Suprapubic skin (tissue), 4 donors: Measurements from ENCODE around the gene ATP6V0E1.

Experiments used
- EP300 ChIP-seq: sonication (generic); formaldehyde crosslinking; IDR thresholded peaks from one replicate; pipeline ENCODE4 v1.6.1; 2017; ENCODE audit warnings: antibody characterized with exemption
- POLR2A ChIP-seq, 2 donors: fragments of 450-650 bp; IDR thresholded peaks; one replicate each; pipeline ENCODE4 v1.6.1; 2017; ENCODE audit warnings: antibody characterized with exemption in 2 of 2, mild to moderate bottlenecking in 2 of 2, moderate library complexity in 2 of 2
- POLR2AphosphoS5 ChIP-seq, 3 donors: sonication (generic); formaldehyde crosslinking; IDR thresholded peaks; one replicate each; pipeline ENCODE4 v1.6.1; 2017; ENCODE audit warnings: antibody characterized with exemption in 3 of 3
- TF ChIP-seq, protein P1 (sequence below), 2 donors: fragments of 200-600 bp in 1 of 2; fragments of 450-650 bp in 1 of 2; sonication (generic) in 1 of 2; IDR thresholded peaks; one replicate each; pipeline ENCODE4 v1.5.1; 2016 to 2019; ENCODE audit warnings: antibody characterized with exemption in 2 of 2, mild to moderate bottlenecking in 1 of 2, moderate library complexity in 1 of 2

DNA sequence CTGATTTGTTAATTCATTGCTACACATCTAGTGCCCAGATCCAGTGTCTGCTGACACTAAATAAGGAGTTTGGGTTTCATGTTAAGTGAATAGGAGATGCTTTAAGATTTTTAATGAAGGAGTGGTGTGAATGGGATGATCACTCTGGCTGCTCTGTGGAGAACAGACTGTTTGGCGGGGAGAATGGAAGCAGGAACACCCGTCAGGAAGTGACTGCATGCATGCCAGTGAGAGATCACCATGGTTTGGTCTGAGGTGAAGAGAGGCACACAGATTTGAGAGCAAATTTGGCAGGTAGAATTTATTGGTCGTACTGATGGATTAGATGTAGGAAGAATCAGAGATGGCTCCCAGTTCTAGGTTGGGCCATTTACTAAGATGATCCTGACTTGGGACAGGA, 19.8 kb downstream of the ATP6V0E1 start:
- no peak for TF ChIP-seq EP300
- TF ChIP-seq, protein P1, sequence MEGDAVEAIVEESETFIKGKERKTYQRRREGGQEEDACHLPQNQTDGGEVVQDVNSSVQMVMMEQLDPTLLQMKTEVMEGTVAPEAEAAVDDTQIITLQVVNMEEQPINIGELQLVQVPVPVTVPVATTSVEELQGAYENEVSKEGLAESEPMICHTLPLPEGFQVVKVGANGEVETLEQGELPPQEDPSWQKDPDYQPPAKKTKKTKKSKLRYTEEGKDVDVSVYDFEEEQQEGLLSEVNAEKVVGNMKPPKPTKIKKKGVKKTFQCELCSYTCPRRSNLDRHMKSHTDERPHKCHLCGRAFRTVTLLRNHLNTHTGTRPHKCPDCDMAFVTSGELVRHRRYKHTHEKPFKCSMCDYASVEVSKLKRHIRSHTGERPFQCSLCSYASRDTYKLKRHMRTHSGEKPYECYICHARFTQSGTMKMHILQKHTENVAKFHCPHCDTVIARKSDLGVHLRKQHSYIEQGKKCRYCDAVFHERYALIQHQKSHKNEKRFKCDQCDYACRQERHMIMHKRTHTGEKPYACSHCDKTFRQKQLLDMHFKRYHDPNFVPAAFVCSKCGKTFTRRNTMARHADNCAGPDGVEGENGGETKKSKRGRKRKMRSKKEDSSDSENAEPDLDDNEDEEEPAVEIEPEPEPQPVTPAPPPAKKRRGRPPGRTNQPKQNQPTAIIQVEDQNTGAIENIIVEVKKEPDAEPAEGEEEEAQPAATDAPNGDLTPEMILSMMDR (IDR thresholded peaks at IDR 0.05) = no peak
- no peak for TF ChIP-seq POLR2A (IDR thresholded peaks at IDR 0.05)
- no peak for TF ChIP-seq POLR2AphosphoS5 (IDR thresholded peaks at IDR 0.05)
